BLaER1 treated with 17β-estradiol and CSF1 and Interleukin-3, amounts not matched to agents 10 nM and 100 nM (cell line): ENCODE data around the gene C11orf21.

Experiments
- H3K27ac ChIP-seq, 11 experiments: shearing (Covaris generic); formaldehyde crosslinking; 2 replicates each; pipeline ENCODE4 v1.8.1; 2022
- H3K27me3 ChIP-seq, 11 experiments: shearing (Covaris generic); formaldehyde crosslinking; 2 replicates each; pipeline ENCODE4 v1.8.1; 2022
- H3K36me3 ChIP-seq, 11 experiments: shearing (Covaris generic); formaldehyde crosslinking; 2 replicates each; pipeline ENCODE4 v1.8.1; 2022
- H3K4me1 ChIP-seq, 10 experiments: shearing (Covaris generic); formaldehyde crosslinking; 2 replicates each; pipeline ENCODE4 v1.8.1; 2022
- H3K4me2 ChIP-seq, 11 experiments: shearing (Covaris generic); formaldehyde crosslinking; 2 replicates each; pipeline ENCODE4 v1.8.1; 2022
- H3K4me3 ChIP-seq, 10 experiments: shearing (Covaris generic); formaldehyde crosslinking; 2 replicates each; pipeline ENCODE4 v1.8.1; 2022
- H3K9ac ChIP-seq, 11 experiments: shearing (Covaris generic); formaldehyde crosslinking; 2 replicates each; pipeline ENCODE4 v1.8.1; 2022
- H3K9me3 ChIP-seq, 11 experiments: shearing (Covaris generic); formaldehyde crosslinking; replicated peaks in 1 of 11; 2 replicates each; pipeline ENCODE4 v1.8.1; 2022
- H4K20me1 ChIP-seq, 11 experiments: shearing (Covaris generic); formaldehyde crosslinking; 2 replicates each; pipeline ENCODE4 v1.8.1; 2022
- Cebpa-rat ChIP-seq, 11 experiments: shearing (Covaris generic); IDR thresholded peaks; 2 replicates each; pipeline ENCODE4 v1.8.1; 2022

Gene C11orf21

DNA sequence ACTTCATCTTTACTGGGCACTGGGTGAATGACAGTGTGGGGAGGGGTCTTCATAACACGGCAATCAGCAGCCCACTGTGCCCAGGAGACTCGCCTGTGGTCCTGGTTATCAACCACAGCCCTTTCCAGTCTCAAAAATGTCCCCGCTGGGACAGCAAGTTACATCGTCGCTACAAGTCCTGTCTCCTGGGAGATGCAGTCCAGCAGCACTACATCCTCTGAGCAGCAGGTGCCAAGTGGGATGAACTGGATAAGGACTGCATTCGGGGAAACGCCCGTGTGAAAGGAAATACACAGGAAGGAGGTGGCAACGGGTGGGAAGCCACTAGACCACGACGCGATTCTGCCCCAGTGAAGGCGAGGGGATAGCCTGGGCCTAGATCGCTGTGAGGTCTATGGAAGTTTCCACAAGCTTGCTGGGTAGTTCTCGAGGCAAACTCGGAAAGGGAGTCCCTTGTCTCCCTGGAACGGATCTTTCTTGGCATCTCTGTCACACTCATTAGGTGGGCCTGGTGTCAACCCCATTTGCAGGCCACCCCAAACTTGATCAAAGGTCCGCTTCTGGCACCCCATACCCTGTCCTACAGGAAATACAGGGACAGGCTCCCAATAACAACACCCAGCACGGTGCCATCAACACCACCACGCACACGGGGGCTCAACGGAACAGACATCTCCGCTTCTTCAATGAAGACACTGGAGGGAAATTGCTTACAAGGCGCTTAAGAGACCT lies 35.7 kb downstream of the C11orf21 start:
- Histone ChIP-seq H3K36me3 (no peaks in the 10 kb centered on the region), H4K20me1 (peaks cover 0 to 73% (median 0%) of the 10 kb centered on the region in 11 experiments; a peak in 9 of 22 replicates), H3K9ac (peak overlapping the region; percentile 6 to 79 (median 59); a peak in 20 of 22 replicates), H3K4me1 (peaks cover 55 to 73% (median 65%) of the 10 kb centered on the region in 10 experiments), H3K4me2 (peak overlapping the region; percentile 80 to 99 (median 93)), H3K9me3 (peaks cover 14 to 21% (median 15%) of the 10 kb centered on the region in 11 experiments; a peak in 21 of 22 replicates), H3K4me3 (peak overlapping the region in 9 of 10 experiments; percentile 32 to 67 (median 42); a peak in 16 of 20 replicates), H3K27me3 (peaks cover 35 to 84% (median 78%) of the 10 kb centered on the region in 11 experiments), H3K27ac (peak overlapping the region; percentile 39 to 89 (median 74))
- TF ChIP-seq Cebpa-rat (IDR thresholded peaks at IDR 0.05): peak in 1 of 11 experiments; percentile 36; a peak in 1 of 22 replicates

DNA sequence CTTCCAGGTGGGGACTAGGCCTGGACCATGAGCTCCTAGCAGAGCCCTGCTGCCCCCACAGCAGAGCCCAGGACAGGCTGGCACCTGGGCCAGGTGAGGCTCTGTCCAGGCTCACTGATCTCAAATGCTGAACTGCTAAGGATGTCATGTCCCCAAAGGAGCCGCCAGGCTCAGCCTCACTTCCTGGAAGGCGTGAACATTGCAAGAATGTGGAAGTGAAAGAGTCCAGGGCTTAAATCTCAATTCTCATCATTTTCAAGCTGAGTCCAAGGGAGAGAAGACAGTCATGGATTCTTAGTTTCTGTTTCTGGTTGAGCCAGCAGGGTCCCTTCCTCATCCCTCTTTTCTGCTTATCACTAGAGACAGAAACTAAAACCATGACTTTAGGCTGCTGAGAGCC lies 36.3 kb downstream of the C11orf21 start:
- Histone ChIP-seq H3K4me2 (peak overlapping the region; percentile 80 to 99 (median 93)), H4K20me1 (peaks cover 0 to 80% (median 0%) of the 10 kb centered on the region in 11 experiments; a peak in 10 of 22 replicates), H3K4me3 (peak overlapping the region in 9 of 10 experiments; percentile 32 to 67 (median 42); a peak in 13 of 20 replicates), H3K27ac (peak overlapping the region; percentile 39 to 89 (median 74); a peak in 21 of 22 replicates), H3K4me1 (peaks cover 51 to 73% (median 64%) of the 10 kb centered on the region in 10 experiments), H3K9ac (peak overlapping the region; percentile 6 to 79 (median 59); a peak in 20 of 22 replicates), H3K9me3 (peaks cover 7 to 15% (median 8%) of the 10 kb centered on the region in 11 experiments; a peak in 21 of 22 replicates), H3K36me3 (no peaks in the 10 kb centered on the region), H3K27me3 (peaks cover 36 to 84% (median 78%) of the 10 kb centered on the region in 11 experiments)
- TF ChIP-seq Cebpa-rat (IDR thresholded peaks at IDR 0.05): no peak

- Histone ChIP-seq H3K27me3 (peaks cover 45 to 84% (median 78%) of the 10 kb centered on the region in 11 experiments), H3K4me3 (no peak overlapping the region), H3K9ac (no peak overlapping the region), H3K36me3 (no peaks in the 10 kb centered on the region), H4K20me1 (peaks cover 0 to 88% (median 0%) of the 10 kb centered on the region in 11 experiments; a peak in 10 of 22 replicates), H3K9me3 (peaks cover 0 to 6% (median 0%) of the 10 kb centered on the region in 11 experiments; a peak in 8 of 22 replicates), H3K4me1 (peaks cover 42 to 65% (median 55%) of the 10 kb centered on the region in 10 experiments), H3K27ac (peak overlapping the region in 1 of 11 experiments; percentile 79; a peak in 1 of 22 replicates), H3K4me2 (peak overlapping the region; percentile 80 to 99 (median 93); a peak in 21 of 22 replicates)
- no peak for TF ChIP-seq Cebpa-rat (IDR thresholded peaks at IDR 0.05)
These were observed 37.2 kb downstream of the C11orf21 start for GRCh38 chr11:2264366-2265053.

DNA sequence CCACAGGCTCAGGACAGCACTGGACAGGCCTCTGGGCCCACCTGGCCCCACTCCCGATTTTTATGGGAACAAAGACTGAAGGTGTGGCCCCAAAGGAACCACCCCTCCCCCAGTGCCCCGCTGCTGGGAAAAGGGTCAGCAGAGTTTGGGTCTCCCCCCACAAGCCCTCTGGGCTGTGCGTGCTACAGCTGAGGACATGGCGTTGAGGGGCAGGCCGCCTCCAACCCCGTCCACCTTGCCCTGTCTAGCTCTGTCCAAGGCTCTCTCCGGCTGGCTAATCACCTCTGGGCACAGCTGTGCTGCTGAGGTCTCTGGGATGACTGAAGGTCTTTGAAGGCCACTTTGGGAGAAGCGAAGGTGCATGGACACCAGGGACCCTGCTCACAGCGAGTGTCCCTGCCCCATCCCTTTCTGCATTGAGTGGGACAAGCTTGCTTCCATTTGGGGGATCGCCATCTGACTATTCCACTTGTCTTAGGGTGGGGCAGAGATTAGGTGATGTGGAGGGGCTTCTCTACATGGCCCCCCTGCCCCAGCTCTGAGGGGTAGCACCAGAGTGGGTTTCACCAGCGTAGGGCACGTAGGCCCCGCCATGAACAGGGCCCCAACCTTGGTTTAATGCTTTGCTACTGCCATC lies 37.9 kb downstream of the C11orf21 start:
- TF ChIP-seq Cebpa-rat (IDR thresholded peaks at IDR 0.05): no peak

DNA sequence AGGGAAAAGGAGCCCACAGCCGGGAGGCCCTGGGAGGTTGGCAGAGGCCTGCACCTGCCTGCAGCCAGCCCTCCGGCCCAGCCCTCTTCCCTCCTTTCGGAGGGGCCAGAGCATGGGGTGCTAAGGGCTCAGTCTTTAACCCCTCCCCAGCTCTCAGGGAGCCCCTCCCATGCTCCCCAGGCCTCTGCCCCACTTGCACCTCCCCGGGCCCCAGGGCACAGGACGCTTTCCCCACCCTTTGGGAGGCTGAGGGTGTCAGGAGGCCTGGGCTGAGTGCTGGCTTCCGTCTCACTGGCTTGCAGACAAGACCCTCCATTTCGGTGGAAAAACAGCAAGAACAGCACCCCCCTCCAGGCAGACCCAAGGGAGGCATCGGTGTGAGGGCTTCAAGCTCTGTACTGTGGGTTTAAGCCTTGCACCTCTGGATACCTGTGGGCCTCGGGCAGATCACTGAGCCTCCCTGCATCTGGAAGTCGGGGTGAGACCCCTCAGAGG lies 38.6 kb downstream of the C11orf21 start:
- no peak overlapping the region for H3K27ac ChIP-seq
- H3K9me3 ChIP-seq: no peaks in the 10 kb centered on the region
- H3K4me3 ChIP-seq: no peak overlapping the region
- peaks cover 0 to 98% (median 0%) of the 10 kb centered on the region in 11 experiments; a peak in 11 of 22 replicates for H4K20me1 ChIP-seq
- H3K4me1 ChIP-seq: peaks cover 37 to 55% (median 49%) of the 10 kb centered on the region in 10 experiments
- no peak for TF ChIP-seq Cebpa-rat (IDR thresholded peaks at IDR 0.05)
- no peaks in the 10 kb centered on the region for H3K36me3 ChIP-seq
- H3K27me3 ChIP-seq: peaks cover 53 to 84% (median 79%) of the 10 kb centered on the region in 11 experiments
- 0 out of 22 replicates have a peak overlapping the region, but pooled peaks of 1 of the 11 experiments have one; percentile 9 for H3K9ac ChIP-seq
- H3K4me2 ChIP-seq: peak overlapping the region in 1 of 11 experiments; percentile 15; a peak in 2 of 22 replicates

More for the DNA sequence above, 37.9 kb downstream of the C11orf21 start:
- Histone ChIP-seq H3K27ac (no peak overlapping the region), H3K4me1 (peaks cover 42 to 62% (median 55%) of the 10 kb centered on the region in 10 experiments), H4K20me1 (peaks cover 0 to 95% (median 0%) of the 10 kb centered on the region in 11 experiments; a peak in 10 of 22 replicates), H3K36me3 (no peaks in the 10 kb centered on the region), H3K9me3 (no peaks in the 10 kb centered on the region; a peak in 1 of 22 replicates), H3K9ac (no peak overlapping the region), H3K27me3 (peaks cover 52 to 84% (median 79%) of the 10 kb centered on the region in 11 experiments), H3K4me2 (peak overlapping the region in 7 of 11 experiments; percentile 80 to 99 (median 94); a peak in 8 of 22 replicates), H3K4me3 (no peak overlapping the region)

DNA sequence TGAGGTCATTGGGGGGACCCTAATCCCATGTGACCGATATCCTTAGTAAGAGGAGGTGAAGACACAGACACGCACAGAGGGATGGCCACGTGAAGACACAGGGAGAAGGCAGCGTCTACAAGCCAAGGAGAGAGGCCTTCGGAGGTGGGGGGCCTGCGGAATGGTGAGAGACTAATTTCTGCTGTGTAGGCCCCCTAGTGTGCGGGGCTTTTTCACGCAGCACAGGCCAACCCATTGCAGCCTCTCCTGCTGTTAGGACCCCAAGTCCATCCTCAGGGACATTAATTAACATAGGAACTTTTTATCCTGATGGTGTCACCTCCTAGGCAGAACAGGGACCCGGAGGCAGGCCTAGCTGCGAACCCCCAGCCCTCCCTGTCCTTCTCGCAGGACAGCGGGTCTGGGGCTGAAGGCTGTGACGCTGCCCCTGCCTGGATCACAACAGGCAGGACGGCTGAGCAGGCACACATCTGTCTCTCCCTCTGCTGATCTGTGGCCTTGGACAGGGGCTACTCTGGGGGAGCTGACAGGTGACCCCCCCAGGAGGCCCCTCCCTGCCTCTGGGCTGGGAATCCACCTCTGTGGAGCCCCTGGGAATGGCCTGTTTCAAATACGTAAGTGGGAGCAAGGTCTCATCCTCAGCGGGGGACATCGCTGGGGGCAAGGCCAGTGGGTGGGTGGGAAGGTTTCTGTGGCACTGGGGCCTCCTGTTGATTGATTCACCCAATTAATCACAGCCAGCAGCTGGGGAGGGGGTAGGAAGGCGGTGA lies 39.2 kb downstream of the C11orf21 start:
- Histone ChIP-seq H3K4me2 (peak overlapping the region in 6 of 11 experiments; percentile 7 to 31 (median 12); a peak in 3 of 22 replicates), H3K27me3 (peaks cover 53 to 80% (median 75%) of the 10 kb centered on the region in 11 experiments), H3K27ac (no peak overlapping the region), H3K9me3 (no peaks in the 10 kb centered on the region), H3K4me3 (no peak overlapping the region), H4K20me1 (peaks cover 0 to 91% (median 0%) of the 10 kb centered on the region in 11 experiments; a peak in 11 of 22 replicates), H3K9ac (0 out of 22 replicates have a peak overlapping the region, but pooled peaks of 1 of the 11 experiments have one; percentile 9), H3K36me3 (no peaks in the 10 kb centered on the region), H3K4me1 (peaks cover 31 to 49% (median 43%) of the 10 kb centered on the region in 10 experiments)
- no peak for TF ChIP-seq Cebpa-rat (IDR thresholded peaks at IDR 0.05)

DNA sequence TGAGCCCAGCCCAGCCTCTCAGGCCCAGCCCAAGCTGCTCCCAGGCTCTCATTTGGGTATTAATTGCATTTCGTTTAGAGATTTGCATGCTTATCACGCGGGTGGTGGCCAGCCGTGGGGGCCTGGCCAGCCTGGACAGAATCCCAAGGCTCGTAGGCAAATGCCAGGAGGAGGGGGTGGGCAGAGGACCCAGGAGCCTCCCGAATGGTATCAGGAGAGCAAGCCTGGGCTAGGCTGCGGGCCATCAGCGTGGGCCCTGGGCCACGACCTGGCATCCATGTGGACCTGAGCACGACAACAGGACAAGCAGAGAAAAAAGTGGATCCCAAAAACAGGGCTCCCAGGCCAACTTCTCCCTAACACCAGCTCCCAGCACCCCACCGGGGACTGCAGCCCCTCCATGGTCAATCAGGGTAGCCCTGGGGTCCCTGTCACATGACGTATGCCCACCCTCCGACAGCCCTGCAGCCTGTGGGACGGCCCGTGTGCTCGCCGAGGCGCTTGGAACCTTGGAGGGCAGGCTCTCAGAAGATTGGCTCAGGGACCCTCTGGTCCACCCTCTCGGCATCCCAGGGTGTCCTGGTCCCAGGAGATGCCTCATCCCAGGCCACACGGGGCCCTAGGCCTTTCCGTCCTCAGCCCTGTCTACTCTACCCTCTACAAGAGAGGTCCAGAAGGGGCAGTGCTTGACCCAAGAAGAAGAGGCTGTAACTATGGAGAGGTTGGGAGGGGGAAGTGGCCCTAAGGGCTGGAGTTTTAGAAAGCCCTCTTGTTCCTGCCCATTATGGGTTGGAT lies 40.1 kb downstream of the C11orf21 start:
- Histone ChIP-seq H3K9me3 (no peaks in the 10 kb centered on the region), H3K4me2 (no peak overlapping the region), H3K4me1 (peaks cover 22 to 41% (median 34%) of the 10 kb centered on the region in 10 experiments), H3K4me3 (no peak overlapping the region), H3K27me3 (peaks cover 53 to 80% (median 70%) of the 10 kb centered on the region in 11 experiments), H3K27ac (no peak overlapping the region), H3K36me3 (no peaks in the 10 kb centered on the region), H3K9ac (no peak overlapping the region), H4K20me1 (peaks cover 0 to 83% (median 2%) of the 10 kb centered on the region in 11 experiments; a peak in 11 of 22 replicates)
- no peak for TF ChIP-seq Cebpa-rat (IDR thresholded peaks at IDR 0.05)
